Glutamatergic neuron (in vitro differentiated cells): ENCODE data around the gene GLT8D2. TPM values are rescaled to one million over a fixed set of nuclear protein-coding genes. Genes with fewer than 3 reads are reported as not detected.
A peak's percentile ranks its signal among the peaks of the same experiment; 100 is the strongest.

Experiments used
- DNase-seq: peaks from one replicate; pipeline ENCODE4 v3.0.0; 2022
- H3K27ac Mint-ChIP-seq: one replicate; pipeline ENCODE4 v1.8.0; 2020; ENCODE audit warnings: mild to moderate bottlenecking, mixed read lengths, inconsistent platforms; ENCODE audit not compliant: unreplicated experiment
- H3K27me3 Mint-ChIP-seq: one replicate; pipeline ENCODE4 v1.8.0; 2020; ENCODE audit warnings: mild to moderate bottlenecking, moderate library complexity, mixed read lengths, inconsistent platforms; ENCODE audit not compliant: unreplicated experiment
- H3K36me3 Mint-ChIP-seq: one replicate; pipeline ENCODE4 v1.8.0; 2020; ENCODE audit warnings: mild to moderate bottlenecking, mixed read lengths, inconsistent platforms; ENCODE audit not compliant: unreplicated experiment
- H3K4me1 Mint-ChIP-seq: one replicate; pipeline ENCODE4 v1.8.0; 2020; ENCODE audit warnings: mild to moderate bottlenecking, low read depth, mixed read lengths, inconsistent platforms; ENCODE audit not compliant: unreplicated experiment
- H3K4me3 Mint-ChIP-seq: one replicate; pipeline ENCODE4 v1.8.0; 2020; ENCODE audit warnings: mild to moderate bottlenecking, mixed read lengths, inconsistent platforms; ENCODE audit not compliant: unreplicated experiment
- H3K9me3 Mint-ChIP-seq: one replicate; pipeline ENCODE4 v1.8.0; 2020; ENCODE audit warnings: mild to moderate bottlenecking, moderate library complexity, mixed read lengths, inconsistent platforms; ENCODE audit not compliant: unreplicated experiment
- CTCF ChIP-seq: fragments of 200-600 bp; sonication (generic); IDR thresholded peaks from one replicate; pipeline ENCODE4 v1.5.0; 2021; ENCODE audit not compliant: partially characterized antibody, unreplicated experiment
- total RNA-seq: library from RNA; stranded (reverse); fragmentation: NEBNext Ultra II Directional; extraction: Animal tissue kit (Norgen Biotek cat#: 25700); gene quantifications from one replicate; pipeline ENCODE4 v1.2.1, GENCODE V29; 2021; ENCODE audit not compliant: unreplicated experiment

GLT8D2 gene
- total RNA-seq, 1 donor from 2014 or later = not detected

- H3K27ac Mint-ChIP-seq = no peak overlapping the region
- H3K4me1 Mint-ChIP-seq = no peaks in the 10 kb centered on the region
These were observed 76.1 kb downstream of the GLT8D2 start for GRCh38 chr12:103973909-103974308.

GRCh38 chr12:103969391-103969790, 80.6 kb downstream of the GLT8D2 start:
- no peak for DNase-seq
- Mint-ChIP-seq H3K27ac (no peak overlapping the region), H3K4me3 (no peak overlapping the region), H3K4me1 (peaks cover 7% of the 10 kb centered on the region), H3K27me3 (peaks cover 11% of the 10 kb centered on the region), H3K9me3 (peaks cover 7% of the 10 kb centered on the region), H3K36me3 (no peaks in the 10 kb centered on the region)
- TF ChIP-seq CTCF = no peak

More at GRCh38 chr12:103973909-103974308, 76.1 kb downstream of the GLT8D2 start:
- Mint-ChIP-seq H3K9me3 (no peaks in the 10 kb centered on the region), H3K27me3 (peaks cover 3% of the 10 kb centered on the region), H3K36me3 (no peaks in the 10 kb centered on the region), H3K4me3 (no peak overlapping the region)
- DNase-seq = no peak
- TF ChIP-seq CTCF = no peak

GRCh38 chr12:103966736-103967135, 83.3 kb downstream of the GLT8D2 start:
- Mint-ChIP-seq H3K36me3 (no peaks in the 10 kb centered on the region), H3K4me1 (peaks cover 10% of the 10 kb centered on the region), H3K27ac (peak overlapping the region; percentile 100), H3K9me3 (peaks cover 7% of the 10 kb centered on the region), H3K27me3 (peaks cover 11% of the 10 kb centered on the region), H3K4me3 (peak overlapping the region; percentile 94)
- DNase-seq = no peak
- TF ChIP-seq CTCF = no peak

- H3K36me3 Mint-ChIP-seq = no peaks in the 10 kb centered on the region
- H3K4me1 Mint-ChIP-seq = peaks cover 10% of the 10 kb centered on the region
These were observed 84.1 kb downstream of the GLT8D2 start, which contains the start of gene TDG for GRCh38 chr12:103965590-103966504. Gene TDG (plus strand): TSS chr12:103965872. CDS start chr12:103966038, 166 bp downstream.

More at GRCh38 chr12:103965590-103966504, 84.1 kb downstream of the GLT8D2 start, which contains the start of gene TDG:
- peak; percentile 98 for DNase-seq
- H3K27ac Mint-ChIP-seq = peak within 1 kb of the TSS; percentile 100
- H3K4me3 Mint-ChIP-seq = peak within 1 kb of the TSS; percentile 94
- no peak for TF ChIP-seq CTCF
- peaks cover 11% of the 10 kb centered on the region for H3K27me3 Mint-ChIP-seq
- H3K9me3 Mint-ChIP-seq = peaks cover 7% of the 10 kb centered on the region
